ENCODE data around the gene OTUD4.

The OTUD4 gene

GRCh38 chr4:145103496-145103895 lies 76.9 kb downstream of the OTUD4 start:
- no peak for DNase-seq

GRCh38 chr4:145102619-145103018 lies 77.8 kb downstream of the OTUD4 start:
- DNase-seq = no peak

- DNase-seq = no peak
Measured at GRCh38 chr4:145101091-145101490, 79.3 kb downstream of the OTUD4 start.

- no peak for DNase-seq
Measured at GRCh38 chr4:145099653-145100052, 80.7 kb downstream of the OTUD4 start.

- DNase-seq = no peak
Measured at GRCh38 chr4:145098675-145099037, 81.7 kb downstream of the OTUD4 start.

GRCh38 chr4:145097821-145098674 lies 82.3 kb downstream of the OTUD4 start, which contains the start of the genes ABCE1 and ANAPC10:
TSS of gene ABCE1 (plus strand) at chr4:145098311. CDS start at chr4:145104413, 6,102 bp downstream.
TSS of gene ANAPC10 (minus strand) at chr4:145098196. CDS start at chr4:145096099, 2,097 bp downstream.
- peak; percentile 89 for DNase-seq

- no peak for DNase-seq
Measured at GRCh38 chr4:145097331-145097820, 83.0 kb downstream of the OTUD4 start.

GRCh38 chr4:145093638-145094037 lies 86.8 kb downstream of the OTUD4 start:
- DNase-seq = no peak

- DNase-seq = no peak
Measured at GRCh38 chr4:145090380-145090779, 90.0 kb downstream of the OTUD4 start.

GRCh38 chr4:145083891-145084605 lies 96.3 kb downstream of the OTUD4 start:
- no peak for DNase-seq

Data from activated effector memory CD4-positive, alpha-beta T cell treated with Interleukin-2 at 50 U/mL for 16 hours (primary cell).